Muscle layer of colon (tissue), 2 donors: ENCODE data around the gene CCDC88A.

ENCODE experiments used
- H3K27ac ChIP-seq: one replicate; pipeline ENCODE4 v1.7.0; 2013; ENCODE audit warnings: low read depth, mild to moderate bottlenecking, low read length, moderate library complexity
- H3K27me3 ChIP-seq, 2 donors: one replicate each; pipeline ENCODE4 v1.7.0; 2013; ENCODE audit warnings: low read length in 2 of 2, mild to moderate bottlenecking in 2 of 2; ENCODE audit not compliant: insufficient read depth in 2 of 2, control insufficient read depth in 1 of 2
- H3K36me3 ChIP-seq: one replicate; pipeline ENCODE4 v1.7.0; 2013; ENCODE audit warnings: mild to moderate bottlenecking, low read length; ENCODE audit not compliant: insufficient read depth
- H3K4me1 ChIP-seq: one replicate; pipeline ENCODE4 v1.7.0; 2013; ENCODE audit warnings: mild to moderate bottlenecking, low read length; ENCODE audit not compliant: insufficient read depth
- H3K4me3 ChIP-seq, 2 donors: one replicate each; pipeline ENCODE4 v1.7.0; 2013; ENCODE audit warnings: low read length in 2 of 2, low read depth in 1 of 2, mild to moderate bottlenecking in 1 of 2, moderate library complexity in 1 of 2
- H3K9ac ChIP-seq: one replicate; pipeline ENCODE4 v1.7.0; 2013; ENCODE audit warnings: low read length
- H3K9me3 ChIP-seq: one replicate; pipeline ENCODE4 v1.7.0; 2013; ENCODE audit warnings: mild to moderate bottlenecking, low read length
- donor health status: abdominal sarcoma.
- donor health status: Adenocarcinoma of cecum.

CCDC88A gene

GRCh38 chr2:55441280-55441892 is 21.7 kb upstream of the CCDC88A start:
- H3K4me3 ChIP-seq: no peak overlapping the region
- H3K9ac ChIP-seq: no peak overlapping the region
- H3K27ac ChIP-seq: no peak overlapping the region
- H3K9me3 ChIP-seq: no peaks in the 10 kb centered on the region
- no peaks in the 10 kb centered on the region for H3K27me3 ChIP-seq
- no peaks in the 10 kb centered on the region for H3K4me1 ChIP-seq
- H3K36me3 ChIP-seq: no peaks in the 10 kb centered on the region

- H3K36me3 ChIP-seq: no peaks in the 10 kb centered on the region
- H3K4me1 ChIP-seq: no peaks in the 10 kb centered on the region
- no peak overlapping the region for H3K27ac ChIP-seq
- H3K9me3 ChIP-seq: no peaks in the 10 kb centered on the region
- no peak overlapping the region for H3K9ac ChIP-seq
- H3K27me3 ChIP-seq: no peaks in the 10 kb centered on the region
- no peak overlapping the region for H3K4me3 ChIP-seq
These were observed 19.4 kb upstream of the CCDC88A start for GRCh38 chr2:55439101-55439397.

GRCh38 chr2:55438391-55439100 is 18.9 kb upstream of the CCDC88A start:
- Histone ChIP-seq H3K27me3 (no peaks in the 10 kb centered on the region), H3K4me1 (no peaks in the 10 kb centered on the region), H3K27ac (no peak overlapping the region), H3K36me3 (no peaks in the 10 kb centered on the region), H3K9ac (no peak overlapping the region), H3K9me3 (no peaks in the 10 kb centered on the region), H3K4me3 (no peak overlapping the region)

GRCh38 chr2:55437515-55438390 is 18.1 kb upstream of the CCDC88A start:
- H3K9ac ChIP-seq: no peak overlapping the region
- H3K9me3 ChIP-seq: no peaks in the 10 kb centered on the region
- no peaks in the 10 kb centered on the region for H3K36me3 ChIP-seq
- no peak overlapping the region for H3K27ac ChIP-seq
- no peaks in the 10 kb centered on the region for H3K27me3 ChIP-seq
- no peaks in the 10 kb centered on the region for H3K4me1 ChIP-seq
- no peak overlapping the region for H3K4me3 ChIP-seq

- H3K27ac ChIP-seq: no peak overlapping the region
- H3K9ac ChIP-seq: no peak overlapping the region
- H3K9me3 ChIP-seq: no peaks in the 10 kb centered on the region
- H3K4me1 ChIP-seq: peaks cover 11% of the 10 kb centered on the region
- H3K36me3 ChIP-seq: no peaks in the 10 kb centered on the region
- H3K27me3 ChIP-seq: no peaks in the 10 kb centered on the region
- no peak overlapping the region for H3K4me3 ChIP-seq
These were observed 12.4 kb upstream of the CCDC88A start for GRCh38 chr2:55431982-55432627.

GRCh38 chr2:55430211-55430975 is 10.7 kb upstream of the CCDC88A start:
- no peak overlapping the region for H3K9ac ChIP-seq
- H3K4me1 ChIP-seq: peaks cover 11% of the 10 kb centered on the region
- no peak overlapping the region for H3K4me3 ChIP-seq
- no peaks in the 10 kb centered on the region for H3K9me3 ChIP-seq
- H3K36me3 ChIP-seq: no peaks in the 10 kb centered on the region
- no peak overlapping the region for H3K27ac ChIP-seq
- no peaks in the 10 kb centered on the region for H3K27me3 ChIP-seq

GRCh38 chr2:55428258-55428657 is 8.6 kb upstream of the CCDC88A start:
- H3K27ac ChIP-seq: no peak overlapping the region
- peaks cover 11% of the 10 kb centered on the region for H3K4me1 ChIP-seq
- H3K4me3 ChIP-seq: no peak overlapping the region

GRCh38 chr2:55425431-55425831 is 5.8 kb upstream of the CCDC88A start:
- Histone ChIP-seq H3K4me1 (peaks cover 5% of the 10 kb centered on the region), H3K36me3 (no peaks in the 10 kb centered on the region), H3K9ac (no peak overlapping the region), H3K27me3 (no peaks in the 10 kb centered on the region), H3K27ac (no peak overlapping the region), H3K9me3 (no peaks in the 10 kb centered on the region), H3K4me3 (no peak overlapping the region)

More at GRCh38 chr2:55428258-55428657, 8.6 kb upstream of the CCDC88A start:
- Histone ChIP-seq H3K27me3 (no peaks in the 10 kb centered on the region), H3K9ac (no peak overlapping the region), H3K36me3 (no peaks in the 10 kb centered on the region), H3K9me3 (no peaks in the 10 kb centered on the region)

- Histone ChIP-seq H3K9me3 (no peaks in the 10 kb centered on the region), H3K4me3 (no peak overlapping the region), H3K4me1 (peaks cover 5% of the 10 kb centered on the region), H3K9ac (no peak overlapping the region), H3K36me3 (no peaks in the 10 kb centered on the region), H3K27me3 (no peaks in the 10 kb centered on the region), H3K27ac (no peak overlapping the region)
These were observed 3.4 kb upstream of the CCDC88A start for GRCh38 chr2:55422876-55423665.

GRCh38 chr2:55421326-55421725 is 1.7 kb upstream of the CCDC88A start:
- Histone ChIP-seq H3K27ac (no peak overlapping the region), H3K27me3 (no peaks in the 10 kb centered on the region)

More at GRCh38 chr2:55421326-55421725, 1.7 kb upstream of the CCDC88A start:
- H3K9me3 ChIP-seq: no peaks in the 10 kb centered on the region
- no peak overlapping the region for H3K9ac ChIP-seq
- no peaks in the 10 kb centered on the region for H3K36me3 ChIP-seq
- H3K4me3 ChIP-seq: no peak overlapping the region
- H3K4me1 ChIP-seq: peaks cover 11% of the 10 kb centered on the region
